ENCODE measurements around the gene OR4K15. TPM values are rescaled to one million over a fixed set of nuclear protein-coding genes. Genes with fewer than 3 reads are reported as not detected.

OR4K15 gene
- total and polyA plus RNA-seq, 4 experiments from 2014 or later = not detected

- Histone ChIP-seq H3K4me3 (ENCODE audit: low read length in 2 of 2) (no peak overlapping the region), H3K27ac (ENCODE audit: low read depth, low read length) (no peak overlapping the region), H3K9me3 (ENCODE audit: control insufficient read depth in 1 of 2, low read length in 2 of 2) (no peaks in the 10 kb centered on the region), H3K36me3 (ENCODE audit: insufficient read depth, low read length) (no peaks in the 10 kb centered on the region), H3K4me1 (ENCODE audit: insufficient read depth, low read length) (no peaks in the 10 kb centered on the region), H3K27me3 (ENCODE audit: insufficient read depth, low read length) (no peaks in the 10 kb centered on the region)
- Mint-ChIP-seq H3K36me3 (peaks cover 0 to 3% of the 10 kb centered on the region in 2 donors), H3K4me3 (no peak overlapping the region), H3K9me3 (peaks cover 2 to 18% (median 6%) of the 10 kb centered on the region in 8 donors), H3K27ac (no peak overlapping the region), H3K4me1 (peaks cover 0 to under 1% (median 0%) of the 10 kb centered on the region in 4 donors), H3K27me3 (no peaks in the 10 kb centered on the region)
- POLR2A ChIA-PET (ENCODE audit: partially characterized antibody) = no interaction called here
- intact Hi-C loops (cut with micrococcal nuclease) = no loop called here
- no peak for DNase-seq
- CTCF ChIA-PET (ENCODE audit: partially characterized antibody) = no interaction called here
These were observed 18.0 kb downstream of the OR4K15 start for GRCh38 chr14:19993438-19993837.

- peaks cover 0 to 8% of the 10 kb centered on the region in 2 donors for H3K27me3 Mint-ChIP-seq
- Histone ChIP-seq H3K4me1 (ENCODE audit: insufficient read depth, low read length) (no peaks in the 10 kb centered on the region), H3K27ac (ENCODE audit: low read depth, low read length) (no peak within 1 kb of the TSS), H3K36me3 (ENCODE audit: insufficient read depth, low read length) (no peaks in the 10 kb centered on the region), H3K9me3 (ENCODE audit: control insufficient read depth in 1 of 2, low read length in 2 of 2) (no peaks in the 10 kb centered on the region), H3K4me3 (ENCODE audit: low read length in 2 of 2) (no peak within 1 kb of the TSS), H3K27me3 (ENCODE audit: insufficient read depth, low read length) (no peaks in the 10 kb centered on the region)
- no peak within 1 kb of the TSS for H3K4me3 Mint-ChIP-seq
- H3K4me1 Mint-ChIP-seq = peaks cover 0 to 1% (median 0%) of the 10 kb centered on the region in 4 donors
- no peak for DNase-seq
- no peak within 1 kb of the TSS for H3K27ac Mint-ChIP-seq
- intact Hi-C loops (cut with micrococcal nuclease) = no loop called here
- H3K9me3 Mint-ChIP-seq = peaks cover 0 to 3% (median 2%) of the 10 kb centered on the region in 8 donors
- ChIA-PET CTCF (ENCODE audit: partially characterized antibody) (no interaction called here), POLR2A (ENCODE audit: partially characterized antibody) (no interaction called here)
- peaks cover 0 to 5% of the 10 kb centered on the region in 2 donors for H3K36me3 Mint-ChIP-seq
These were observed 26.5 kb downstream of the OR4K15 start, which contains the start of gene OR4Q2 for GRCh38 chr14:20001863-20002262. Gene OR4Q2, plus strand, starts transcription at chr14:20002163.

GRCh38 chr14:20002319-20002718, 26.9 kb downstream of the OR4K15 start:
- H3K4me1 Mint-ChIP-seq = peaks cover 0 to 1% (median 0%) of the 10 kb centered on the region in 4 donors
- H3K4me1 ChIP-seq (ENCODE audit: insufficient read depth, low read length) = no peaks in the 10 kb centered on the region
- intact Hi-C loops (cut with micrococcal nuclease) = no loop called here
- ChIA-PET POLR2A (ENCODE audit: partially characterized antibody) (no interaction called here), CTCF (ENCODE audit: partially characterized antibody) (no interaction called here)
- no peak overlapping the region for H3K27ac Mint-ChIP-seq
- no peak for DNase-seq
- no peaks in the 10 kb centered on the region for H3K36me3 ChIP-seq (ENCODE audit: insufficient read depth, low read length)
- no peak overlapping the region for H3K4me3 ChIP-seq (ENCODE audit: low read length in 2 of 2)
- peaks cover 0 to 6% (median 2%) of the 10 kb centered on the region in 8 donors for H3K9me3 Mint-ChIP-seq
- no peak overlapping the region for H3K27ac ChIP-seq (ENCODE audit: low read depth, low read length)
- no peaks in the 10 kb centered on the region for H3K27me3 ChIP-seq (ENCODE audit: insufficient read depth, low read length)
- peaks cover 0 to 5% of the 10 kb centered on the region in 2 donors for H3K36me3 Mint-ChIP-seq
- H3K27me3 Mint-ChIP-seq = peaks cover 0 to 8% of the 10 kb centered on the region in 2 donors
- no peaks in the 10 kb centered on the region for H3K9me3 ChIP-seq (ENCODE audit: control insufficient read depth in 1 of 2, low read length in 2 of 2)
- H3K4me3 Mint-ChIP-seq = no peak overlapping the region

- no peak overlapping the region for H3K27ac Mint-ChIP-seq
- no peak for DNase-seq
- H3K36me3 Mint-ChIP-seq = no peaks in the 10 kb centered on the region
- ChIA-PET CTCF (ENCODE audit: partially characterized antibody) (no interaction called here), POLR2A (ENCODE audit: partially characterized antibody) (no interaction called here)
- Histone ChIP-seq H3K27ac (ENCODE audit: low read depth, low read length) (no peak overlapping the region), H3K36me3 (ENCODE audit: insufficient read depth, low read length) (no peaks in the 10 kb centered on the region), H3K4me1 (ENCODE audit: insufficient read depth, low read length) (no peaks in the 10 kb centered on the region), H3K4me3 (ENCODE audit: low read length in 2 of 2) (no peak overlapping the region), H3K9me3 (ENCODE audit: control insufficient read depth in 1 of 2, low read length in 2 of 2) (no peaks in the 10 kb centered on the region), H3K27me3 (ENCODE audit: insufficient read depth, low read length) (no peaks in the 10 kb centered on the region)
- no peak overlapping the region for H3K4me3 Mint-ChIP-seq
- no peaks in the 10 kb centered on the region for H3K4me1 Mint-ChIP-seq
- peaks cover 0 to 6% of the 10 kb centered on the region in 2 donors for H3K27me3 Mint-ChIP-seq
- intact Hi-C loops (cut with micrococcal nuclease) = no loop called here
- peaks cover 0 to 23% (median 9%) of the 10 kb centered on the region in 8 donors for H3K9me3 Mint-ChIP-seq
These were observed 32.8 kb downstream of the OR4K15 start for GRCh38 chr14:20008156-20008555.

GRCh38 chr14:20019257-20019865, 44.0 kb downstream of the OR4K15 start, which contains the start of gene OR4K14:
Gene OR4K14, minus strand, starts transcription at chr14:20019307. Its CDS starts 4,114 bp downstream, at chr14:20015193.
- H3K4me3 Mint-ChIP-seq = no peak within 1 kb of the TSS
- ChIA-PET POLR2A (ENCODE audit: partially characterized antibody) (no interaction called here), CTCF (ENCODE audit: partially characterized antibody) (no interaction called here)
- no peaks in the 10 kb centered on the region for H3K27me3 Mint-ChIP-seq
- Histone ChIP-seq H3K27ac (ENCODE audit: low read depth, low read length) (no peak within 1 kb of the TSS), H3K27me3 (ENCODE audit: insufficient read depth, low read length) (no peaks in the 10 kb centered on the region), H3K9me3 (ENCODE audit: control insufficient read depth in 1 of 2, low read length in 2 of 2) (no peaks in the 10 kb centered on the region), H3K36me3 (ENCODE audit: insufficient read depth, low read length) (no peaks in the 10 kb centered on the region), H3K4me1 (ENCODE audit: insufficient read depth, low read length) (no peaks in the 10 kb centered on the region), H3K4me3 (ENCODE audit: low read length in 2 of 2) (no peak within 1 kb of the TSS)
- no peak within 1 kb of the TSS for H3K27ac Mint-ChIP-seq
- no peaks in the 10 kb centered on the region for H3K36me3 Mint-ChIP-seq
- DNase-seq = no peak
- peaks cover 0 to 5% (median under 1%) of the 10 kb centered on the region in 8 donors for H3K9me3 Mint-ChIP-seq
- H3K4me1 Mint-ChIP-seq = no peaks in the 10 kb centered on the region
- intact Hi-C loops (cut with micrococcal nuclease) = no loop called here

Other genes starting within 250 kb of the OR4K15 start
- not detected for gene OR4Q3, start 232.0 kb upstream of the OR4K15 start, total RNA-seq
- gene OR4Q3, start 232.0 kb upstream of the OR4K15 start, polyA plus RNA-seq = not detected
- not detected for gene OR4M1, start 202.1 kb upstream of the OR4K15 start, total RNA-seq
- not detected for gene OR4M1, start 202.1 kb upstream of the OR4K15 start, polyA plus RNA-seq
- not detected for gene OR4N2, start 171.8 kb upstream of the OR4K15 start, total RNA-seq
- not detected for gene OR4N2, start 171.8 kb upstream of the OR4K15 start, polyA plus RNA-seq
- not detected for gene OR4K2, start 100.4 kb upstream of the OR4K15 start, total RNA-seq
- gene OR4K2, start 100.4 kb upstream of the OR4K15 start, polyA plus RNA-seq = not detected
- not detected for gene OR4K5, start 55.0 kb upstream of the OR4K15 start, total RNA-seq
- gene OR4K5, start 55.0 kb upstream of the OR4K15 start, polyA plus RNA-seq = not detected
- not detected for gene OR4K1, start 44.7 kb upstream of the OR4K15 start, total RNA-seq
- gene OR4K1, start 44.7 kb upstream of the OR4K15 start, polyA plus RNA-seq = not detected
- gene OR4Q2, start 26.6 kb downstream of the OR4K15 start, total RNA-seq = not detected
- gene OR4Q2, start 26.6 kb downstream of the OR4K15 start, polyA plus RNA-seq = not detected
- gene OR4K14, start 43.7 kb downstream of the OR4K15 start, total RNA-seq = not detected
- gene OR4K14, start 43.7 kb downstream of the OR4K15 start, polyA plus RNA-seq = not detected
- not detected for gene OR4K13, start 60.4 kb downstream of the OR4K15 start, total RNA-seq
- not detected for gene OR4K13, start 60.4 kb downstream of the OR4K15 start, polyA plus RNA-seq
- not detected for gene OR4L1, start 84.5 kb downstream of the OR4K15 start, total RNA-seq
- not detected for gene OR4L1, start 84.5 kb downstream of the OR4K15 start, polyA plus RNA-seq
- gene OR4K17, start 135.1 kb downstream of the OR4K15 start, total RNA-seq = not detected
- gene OR4K17, start 135.1 kb downstream of the OR4K15 start, polyA plus RNA-seq = not detected
- gene OR4N5, start 163.2 kb downstream of the OR4K15 start, total RNA-seq = not detected
- gene OR4N5, start 163.2 kb downstream of the OR4K15 start, polyA plus RNA-seq = not detected
- not detected for gene OR11G2, start 215.3 kb downstream of the OR4K15 start, total RNA-seq
- not detected for gene OR11G2, start 215.3 kb downstream of the OR4K15 start, polyA plus RNA-seq
- gene OR11H6, start 248.1 kb downstream of the OR4K15 start, total RNA-seq = not detected
- not detected for gene OR11H6, start 248.1 kb downstream of the OR4K15 start, polyA plus RNA-seq

All from CD4-positive, alpha-beta memory T cell (primary cell).